ENCODE results near the gene PLXNA4.
"Not testable (repeated sequence)": the region's sequence is repeated elsewhere in the genome, so short reads cannot be mapped to it uniquely, and the experiment has no call there.

Gene PLXNA4, protein sequence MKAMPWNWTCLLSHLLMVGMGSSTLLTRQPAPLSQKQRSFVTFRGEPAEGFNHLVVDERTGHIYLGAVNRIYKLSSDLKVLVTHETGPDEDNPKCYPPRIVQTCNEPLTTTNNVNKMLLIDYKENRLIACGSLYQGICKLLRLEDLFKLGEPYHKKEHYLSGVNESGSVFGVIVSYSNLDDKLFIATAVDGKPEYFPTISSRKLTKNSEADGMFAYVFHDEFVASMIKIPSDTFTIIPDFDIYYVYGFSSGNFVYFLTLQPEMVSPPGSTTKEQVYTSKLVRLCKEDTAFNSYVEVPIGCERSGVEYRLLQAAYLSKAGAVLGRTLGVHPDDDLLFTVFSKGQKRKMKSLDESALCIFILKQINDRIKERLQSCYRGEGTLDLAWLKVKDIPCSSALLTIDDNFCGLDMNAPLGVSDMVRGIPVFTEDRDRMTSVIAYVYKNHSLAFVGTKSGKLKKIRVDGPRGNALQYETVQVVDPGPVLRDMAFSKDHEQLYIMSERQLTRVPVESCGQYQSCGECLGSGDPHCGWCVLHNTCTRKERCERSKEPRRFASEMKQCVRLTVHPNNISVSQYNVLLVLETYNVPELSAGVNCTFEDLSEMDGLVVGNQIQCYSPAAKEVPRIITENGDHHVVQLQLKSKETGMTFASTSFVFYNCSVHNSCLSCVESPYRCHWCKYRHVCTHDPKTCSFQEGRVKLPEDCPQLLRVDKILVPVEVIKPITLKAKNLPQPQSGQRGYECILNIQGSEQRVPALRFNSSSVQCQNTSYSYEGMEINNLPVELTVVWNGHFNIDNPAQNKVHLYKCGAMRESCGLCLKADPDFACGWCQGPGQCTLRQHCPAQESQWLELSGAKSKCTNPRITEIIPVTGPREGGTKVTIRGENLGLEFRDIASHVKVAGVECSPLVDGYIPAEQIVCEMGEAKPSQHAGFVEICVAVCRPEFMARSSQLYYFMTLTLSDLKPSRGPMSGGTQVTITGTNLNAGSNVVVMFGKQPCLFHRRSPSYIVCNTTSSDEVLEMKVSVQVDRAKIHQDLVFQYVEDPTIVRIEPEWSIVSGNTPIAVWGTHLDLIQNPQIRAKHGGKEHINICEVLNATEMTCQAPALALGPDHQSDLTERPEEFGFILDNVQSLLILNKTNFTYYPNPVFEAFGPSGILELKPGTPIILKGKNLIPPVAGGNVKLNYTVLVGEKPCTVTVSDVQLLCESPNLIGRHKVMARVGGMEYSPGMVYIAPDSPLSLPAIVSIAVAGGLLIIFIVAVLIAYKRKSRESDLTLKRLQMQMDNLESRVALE (N-terminal part only)

DNA sequence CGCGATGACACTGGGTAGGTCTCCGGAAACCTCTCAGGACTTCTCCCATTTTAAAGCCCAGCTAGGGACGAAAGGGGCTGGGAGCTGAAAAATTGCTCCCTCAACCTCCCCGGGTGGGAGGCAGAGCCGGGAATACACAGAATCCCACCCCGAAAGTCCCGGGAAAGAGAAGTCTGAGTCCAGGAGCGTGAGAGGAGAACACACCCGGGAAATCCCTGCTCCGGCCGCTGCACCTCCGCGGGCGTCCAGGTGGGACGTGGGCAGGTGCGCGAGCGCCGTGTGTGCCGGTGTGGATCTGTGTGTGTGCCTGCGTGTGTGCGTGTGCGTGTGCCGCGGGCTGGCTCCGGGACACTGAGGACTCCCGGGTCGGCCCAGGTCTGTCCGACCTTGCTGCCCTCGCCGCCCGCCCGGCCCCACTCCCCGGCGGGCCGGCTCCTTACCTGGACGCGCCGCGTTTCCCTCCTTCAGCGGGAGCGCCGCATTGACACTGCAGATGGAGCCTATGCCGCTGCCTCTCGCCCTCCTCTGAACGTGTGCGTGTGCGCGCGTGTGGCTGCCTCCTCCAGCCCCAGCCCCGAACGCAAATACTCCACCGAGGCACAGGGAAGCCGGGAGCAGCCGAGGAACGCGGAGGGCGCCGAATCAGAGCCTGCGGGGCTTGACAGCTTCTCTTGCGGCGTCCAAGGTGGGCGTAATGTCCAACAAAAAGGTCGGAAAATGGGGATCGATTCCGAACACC lies at the start of gene PLXNA4:
TSS of gene PLXNA4 (minus strand) at position 489 of the 739 bp plus-strand sequence. CDS start 67,777 bp downstream, outside the sequence.
- DNase-seq = no peak

DNA sequence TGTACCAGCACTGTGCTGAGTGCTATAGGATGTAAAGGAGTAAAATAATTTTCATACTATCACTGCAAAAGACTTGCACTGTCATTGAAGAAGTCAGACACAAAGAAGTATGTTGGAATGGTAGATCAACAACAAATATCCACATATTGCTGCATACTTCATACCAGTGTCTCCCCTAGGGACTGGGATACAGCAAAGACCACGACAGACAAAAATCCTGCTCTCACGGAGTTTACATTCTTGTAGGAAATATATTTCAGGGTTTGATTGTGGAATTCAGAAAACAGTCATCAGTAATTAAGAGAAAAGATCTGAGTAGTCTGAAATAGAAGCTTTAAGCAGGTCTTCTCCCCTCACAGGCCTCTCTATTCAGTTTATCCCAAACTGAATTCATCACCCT lies 49.4 kb upstream of the PLXNA4 start:
- no peak for DNase-seq

DNA sequence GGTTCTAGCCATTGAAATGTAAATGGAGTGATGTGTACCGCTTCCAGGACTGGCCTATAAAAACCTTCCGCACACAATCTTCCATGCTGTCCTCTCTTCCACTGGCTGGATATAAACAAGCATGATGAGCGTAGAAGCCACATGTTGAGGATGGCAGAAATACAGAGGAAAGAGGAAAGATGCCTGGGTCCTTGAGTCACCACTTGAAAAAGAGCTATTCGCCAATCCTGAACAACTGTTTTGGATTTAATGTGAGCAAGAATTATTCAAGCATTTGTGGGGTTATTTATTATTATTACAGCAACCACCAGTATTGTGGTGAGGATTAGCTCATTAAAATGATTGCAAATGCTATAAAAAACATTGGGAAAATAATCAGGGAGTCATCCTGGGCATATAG lies 45.8 kb upstream of the PLXNA4 start:
- no peak for DNase-seq

DNA sequence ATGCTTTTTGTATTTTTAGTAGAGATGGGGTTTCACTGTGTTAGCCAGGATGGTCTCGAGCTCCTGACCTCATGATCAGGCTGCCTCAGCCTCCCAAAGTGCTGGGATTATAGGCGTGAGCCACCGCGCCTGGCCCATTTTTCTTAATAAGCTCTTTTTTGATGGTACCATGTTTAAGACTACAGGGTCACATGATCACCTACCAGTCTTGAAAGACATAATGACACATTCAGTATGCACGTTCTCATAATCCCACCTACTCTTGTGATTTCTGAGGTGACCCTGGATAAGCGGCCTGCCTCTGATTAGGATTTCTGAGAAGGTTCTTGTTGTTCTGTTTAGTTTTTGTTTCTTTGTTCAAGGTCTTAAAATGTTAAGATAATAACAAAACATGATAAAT lies 43.7 kb upstream of the PLXNA4 start:
- DNase-seq = no peak

DNA sequence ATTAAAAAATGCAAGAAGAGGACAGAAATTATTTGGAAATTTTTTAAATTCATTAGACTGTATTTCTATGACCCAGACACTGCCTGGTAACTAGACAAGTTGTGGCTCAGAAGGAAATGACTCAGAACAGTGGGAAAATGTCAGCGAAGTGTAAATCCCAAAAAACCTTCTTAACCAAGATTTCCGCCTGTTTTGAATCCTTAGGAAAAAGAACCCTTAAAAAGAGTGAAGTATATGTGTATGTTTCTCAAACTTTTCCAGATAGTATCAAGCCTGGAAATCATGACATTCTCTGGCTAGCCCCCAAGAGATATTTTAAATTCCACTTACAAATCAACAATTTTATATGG lies 42.7 kb upstream of the PLXNA4 start:
- DNase-seq = no peak

DNA sequence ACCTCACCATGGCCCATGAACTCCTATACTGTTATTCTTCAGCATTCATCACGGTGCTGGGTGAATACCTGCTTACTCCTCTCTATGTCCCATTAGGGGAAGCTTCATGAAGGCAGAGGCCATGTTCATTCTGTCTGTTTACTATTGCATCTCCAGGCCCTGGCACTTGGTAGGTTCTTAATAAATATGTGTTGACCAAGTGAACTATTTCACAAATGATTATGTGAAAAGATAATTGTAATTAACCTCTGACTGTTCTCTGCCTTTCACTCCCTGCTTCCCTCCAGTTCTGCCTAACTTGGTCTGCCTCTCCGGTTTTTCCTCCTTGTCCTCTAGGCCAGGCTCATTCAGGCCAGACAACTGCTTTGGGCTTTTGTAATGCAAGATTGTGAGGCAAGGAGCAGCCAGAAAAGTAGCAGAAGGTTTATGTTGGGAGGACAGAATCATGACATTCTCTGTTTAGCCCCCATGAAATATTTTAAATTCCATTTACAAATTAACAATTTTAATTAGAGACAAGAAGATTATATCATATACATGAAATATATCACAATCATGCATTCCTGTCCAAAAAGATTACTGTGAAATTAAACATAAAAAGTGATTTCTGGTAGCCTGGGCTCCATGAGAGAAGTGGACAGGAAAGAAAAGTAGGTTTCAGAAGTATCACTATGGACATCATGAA lies 42.1 kb upstream of the PLXNA4 start:
- DNase-seq = no peak

DNA sequence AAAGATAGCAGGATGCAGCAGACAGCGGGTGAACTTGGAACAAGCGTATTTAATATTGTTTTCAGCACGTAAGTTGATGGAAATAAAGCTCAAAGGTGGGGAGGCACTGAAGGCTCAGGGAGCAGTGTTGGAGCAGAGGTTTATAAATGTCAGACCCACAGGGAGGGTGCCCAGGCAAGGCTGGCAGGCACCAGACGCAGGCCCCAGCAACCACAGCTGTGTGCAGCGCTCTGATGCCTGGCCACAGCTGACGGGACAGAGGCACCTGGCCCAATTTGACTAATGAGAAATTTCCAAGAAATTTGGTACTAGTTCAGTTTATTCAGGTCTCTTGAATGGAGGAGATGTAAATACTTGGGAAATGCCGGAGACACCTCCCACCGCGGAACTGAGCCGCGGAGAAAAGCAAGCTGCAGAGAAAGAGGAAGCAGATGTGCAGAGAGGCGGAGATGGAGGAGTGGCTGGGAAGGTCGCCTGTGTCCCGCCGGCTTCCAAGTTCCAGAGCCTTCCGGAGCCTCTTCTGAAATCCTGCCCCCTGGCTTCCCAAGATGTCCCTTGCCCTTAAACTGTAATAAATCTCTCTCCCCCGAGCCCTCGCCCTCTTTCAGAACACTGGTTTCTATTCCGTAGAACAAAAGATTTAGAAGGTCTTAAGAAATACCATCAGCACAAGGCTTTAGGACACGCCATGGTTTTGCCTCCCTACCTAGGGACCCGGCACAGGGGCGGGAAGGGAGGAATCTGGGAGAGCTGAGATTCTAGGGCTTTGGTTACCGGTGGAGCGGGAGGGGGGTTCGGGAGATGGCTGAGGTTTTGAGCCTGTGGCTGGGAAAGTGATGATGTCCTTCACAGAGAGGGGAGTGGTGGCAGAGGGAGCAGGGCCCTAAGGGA lies 38.4 kb upstream of the PLXNA4 start:
- DNase-seq = peak; percentile 84

DNA sequence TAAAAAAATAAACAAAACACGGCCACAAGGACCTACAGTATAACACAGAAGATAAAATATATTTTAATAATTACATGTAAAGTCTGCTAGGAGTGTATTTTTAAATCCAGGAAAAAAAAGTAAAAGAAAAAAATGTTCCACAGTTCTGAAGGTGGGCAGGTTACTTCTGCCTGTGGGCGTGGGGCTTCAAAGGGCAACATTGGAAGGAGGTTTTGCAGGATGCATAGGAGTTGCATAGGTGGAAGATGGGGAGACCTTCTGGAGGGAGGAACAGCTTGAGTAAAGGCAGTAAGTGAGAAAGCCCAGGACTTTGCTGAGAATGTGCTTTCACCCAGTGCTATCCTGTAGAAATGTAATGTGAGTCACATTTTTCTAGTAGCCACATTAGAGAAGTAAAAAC lies 37.5 kb upstream of the PLXNA4 start:
- no peak for DNase-seq

DNA sequence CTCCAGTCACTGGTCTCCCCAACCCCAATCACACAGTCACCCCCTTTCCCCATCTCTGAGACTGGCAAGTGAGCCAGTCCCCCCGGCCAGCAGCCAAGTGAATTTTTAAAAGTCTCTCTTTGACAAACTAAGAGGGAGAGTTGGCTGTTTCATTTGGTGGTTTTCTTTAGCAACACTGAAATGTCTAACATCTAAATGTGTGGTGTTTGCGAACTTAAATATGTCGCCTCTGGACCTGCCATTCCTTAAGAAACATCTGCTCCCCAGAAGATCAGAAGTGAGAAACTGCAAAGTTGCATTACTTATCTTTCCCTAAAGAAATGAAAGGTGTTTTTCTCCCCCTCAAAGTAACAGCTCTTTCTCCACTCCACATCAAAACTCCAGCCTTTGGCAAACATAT lies 34.7 kb upstream of the PLXNA4 start:
- no peak for DNase-seq

DNA sequence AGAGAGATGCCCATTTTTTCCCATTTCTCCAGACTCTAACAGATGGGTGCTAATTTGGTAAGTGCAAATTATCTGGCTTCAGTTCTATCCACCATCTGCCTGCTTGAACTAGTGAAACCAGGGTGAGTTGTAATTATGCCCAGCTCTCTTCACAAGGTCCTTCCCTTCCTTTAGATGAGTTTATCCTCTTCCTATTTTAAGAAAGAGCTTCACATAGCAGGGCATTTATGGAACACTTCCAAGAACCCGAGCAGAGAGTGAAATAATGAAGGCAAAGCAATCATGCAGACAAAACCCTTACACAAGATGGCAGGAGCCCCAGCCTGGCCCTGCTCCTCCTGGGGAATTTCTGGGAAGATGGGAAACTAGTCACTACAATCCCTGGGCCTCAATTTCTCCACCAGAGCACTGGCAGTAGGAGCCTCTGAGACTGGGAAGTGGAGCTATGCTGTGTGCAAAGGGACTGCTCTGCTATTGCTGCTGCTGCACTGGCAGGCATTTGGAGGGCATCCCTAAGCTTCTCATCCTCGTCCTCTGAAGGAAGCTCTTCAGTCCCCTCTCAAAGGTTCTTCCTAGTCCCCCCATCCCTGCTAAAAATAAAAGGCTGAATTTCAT lies 33.7 kb upstream of the PLXNA4 start:
- no peak for DNase-seq

DNA sequence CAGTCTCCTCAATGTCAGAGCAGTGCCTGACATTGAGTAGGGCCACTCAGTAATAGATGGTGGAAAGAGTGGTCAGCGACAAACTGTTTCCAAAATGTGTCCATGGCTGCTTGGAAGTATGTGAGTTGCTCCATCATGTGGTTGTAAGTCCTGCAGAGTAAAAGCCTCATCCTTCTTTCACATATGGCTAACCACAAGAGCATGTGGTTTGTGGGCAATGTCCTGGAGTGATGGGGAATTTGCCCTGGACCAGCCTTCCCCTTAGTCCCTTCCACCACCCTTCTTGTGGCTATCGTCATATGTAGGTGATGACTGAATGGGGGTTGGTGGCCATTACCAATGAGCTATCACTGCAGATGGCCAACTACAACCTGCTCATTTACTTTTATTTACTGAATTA lies 33.0 kb upstream of the PLXNA4 start:
- no peak for DNase-seq

DNA sequence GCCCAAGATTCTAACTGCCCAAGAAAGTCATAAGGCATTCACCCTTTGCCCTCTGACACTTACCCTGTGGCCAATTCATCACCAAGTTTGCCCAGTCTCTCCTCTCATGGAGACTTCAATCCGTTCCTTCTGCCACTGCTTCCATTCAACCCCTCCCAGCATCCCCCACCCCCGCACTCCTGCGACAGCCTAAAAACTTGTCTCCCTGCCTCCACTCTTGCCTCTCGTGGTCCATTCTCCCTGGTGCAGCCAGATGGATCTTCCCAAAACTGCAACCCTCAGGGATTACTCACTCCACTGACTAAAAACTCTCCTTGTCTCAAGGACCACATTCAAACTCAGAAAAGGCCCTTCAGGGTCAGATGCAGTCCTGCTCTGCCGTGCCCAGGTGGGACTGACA lies 32.3 kb upstream of the PLXNA4 start:
- DNase-seq = no peak

DNA sequence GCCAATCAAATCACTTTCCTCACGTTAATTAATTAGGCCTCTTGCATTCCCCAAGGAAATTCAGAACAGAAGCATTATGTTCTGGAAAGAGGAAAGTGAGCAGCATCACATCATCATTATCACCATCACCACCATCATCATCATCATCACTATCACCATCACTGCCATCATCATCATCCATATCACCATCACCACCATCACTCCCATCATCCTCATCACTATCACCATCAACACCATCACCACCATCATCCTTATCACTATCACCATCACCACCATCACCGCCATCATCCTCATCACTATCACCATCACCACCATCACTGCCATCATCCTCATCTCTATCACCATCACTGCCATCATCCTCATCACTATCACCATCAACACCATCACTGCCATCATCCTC lies 31.4 kb upstream of the PLXNA4 start:
- DNase-seq = no peak

DNA sequence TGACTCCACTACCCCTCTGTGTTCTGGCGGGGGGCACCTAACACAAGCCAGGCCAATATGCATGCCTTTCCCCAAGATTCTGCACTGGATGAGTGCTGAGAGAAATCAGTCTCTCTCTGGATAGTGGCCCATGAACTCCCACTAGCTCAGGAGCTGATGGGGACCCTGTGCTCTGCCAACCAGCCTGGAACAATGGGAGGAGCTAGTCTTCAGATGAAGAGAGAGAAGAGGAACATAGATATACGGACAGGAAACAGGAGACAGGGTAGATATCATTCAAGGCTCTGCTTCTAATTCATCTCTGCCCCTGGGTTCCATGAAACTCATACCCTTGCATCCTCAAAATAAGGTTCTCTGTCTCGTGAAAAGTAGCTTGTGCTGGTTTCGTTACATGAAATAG lies 27.9 kb upstream of the PLXNA4 start:
- DNase-seq = no peak

DNA sequence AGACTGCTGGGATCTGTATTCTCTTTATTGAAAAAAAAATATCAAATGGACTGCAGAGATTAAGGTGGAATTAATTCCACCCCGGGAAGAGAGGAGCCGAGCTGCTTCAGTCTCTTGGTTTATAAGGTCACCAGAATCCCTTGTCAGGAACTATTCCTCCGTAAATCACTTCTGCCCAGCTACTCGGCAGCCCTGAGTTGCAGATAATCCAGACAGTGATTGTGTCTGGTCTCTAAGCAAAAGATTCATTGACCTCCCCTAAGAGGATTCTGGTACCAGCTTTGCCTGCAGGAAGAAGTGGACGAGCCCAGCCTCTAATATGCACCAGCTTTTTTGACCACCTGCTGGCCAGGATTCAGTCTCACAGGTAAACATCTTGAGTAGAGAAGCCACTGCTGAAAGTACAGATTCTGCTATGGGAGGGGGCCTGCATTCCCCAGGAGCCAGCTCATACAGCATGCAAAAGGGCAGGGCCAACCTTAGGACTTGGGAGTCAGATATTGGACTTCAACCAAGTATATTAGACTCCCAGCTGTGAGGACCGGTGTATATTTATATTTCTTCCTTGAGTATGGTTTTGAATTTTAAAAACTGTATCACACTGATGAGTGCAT lies 27.1 kb upstream of the PLXNA4 start:
- DNase-seq = no peak

DNA sequence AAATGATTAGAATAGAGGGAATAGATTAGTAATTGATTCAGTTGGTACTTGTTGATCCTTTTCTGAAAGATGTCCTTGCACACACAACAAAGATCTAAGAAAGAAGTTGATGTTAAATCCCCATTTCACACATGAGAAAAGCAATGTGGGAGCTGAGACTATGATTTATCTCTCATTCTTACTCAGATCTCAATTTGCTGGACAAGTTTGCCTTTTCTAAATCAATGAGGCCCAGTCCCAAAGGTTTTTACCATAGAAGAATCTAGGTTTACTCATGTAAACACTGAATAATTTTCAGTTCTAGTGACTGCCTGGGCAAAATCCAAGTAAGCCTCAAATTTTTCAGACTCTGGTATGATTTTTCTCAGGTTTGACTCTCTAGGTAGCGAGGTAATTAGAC lies 25.5 kb upstream of the PLXNA4 start:
- DNase-seq = no peak

DNA sequence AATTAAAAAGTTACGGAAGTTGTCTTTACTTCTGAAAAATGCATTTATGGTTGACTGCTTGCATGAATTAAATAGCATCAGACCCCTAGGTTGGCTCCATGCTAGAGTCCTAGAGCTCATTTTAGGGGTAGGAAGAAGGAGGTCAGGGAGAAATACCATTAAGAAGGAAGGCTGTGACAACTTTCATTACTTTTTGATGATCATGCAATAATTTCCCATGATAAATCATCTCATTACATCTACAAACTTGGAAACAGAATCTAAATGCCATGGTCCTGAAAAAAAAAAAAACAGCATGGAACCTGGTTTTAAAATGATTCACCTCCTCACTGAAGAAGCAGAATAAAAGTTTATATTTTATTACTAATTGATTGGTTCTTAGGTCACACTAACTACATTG lies 20.3 kb upstream of the PLXNA4 start:
- no peak for DNase-seq

DNA sequence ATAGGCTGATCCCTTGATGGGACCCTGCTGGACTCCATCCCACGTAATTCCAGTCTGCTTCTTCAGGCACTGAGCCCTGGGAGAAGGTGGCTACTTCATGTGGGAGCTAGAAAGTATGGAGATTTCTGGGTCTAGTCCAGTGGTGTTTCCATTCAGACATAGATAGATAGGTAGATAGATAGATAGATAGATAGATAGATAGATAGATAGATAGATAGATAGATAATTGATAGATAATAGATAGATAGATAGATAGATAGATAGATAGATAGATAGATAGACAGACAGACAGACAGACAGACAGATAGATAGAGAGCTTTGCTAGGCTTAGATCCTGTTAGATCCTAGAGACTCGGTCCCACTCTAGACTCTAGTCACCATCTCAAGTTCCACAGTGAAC lies 18.5 kb upstream of the PLXNA4 start:
- not testable (repeated sequence) for DNase-seq

DNA sequence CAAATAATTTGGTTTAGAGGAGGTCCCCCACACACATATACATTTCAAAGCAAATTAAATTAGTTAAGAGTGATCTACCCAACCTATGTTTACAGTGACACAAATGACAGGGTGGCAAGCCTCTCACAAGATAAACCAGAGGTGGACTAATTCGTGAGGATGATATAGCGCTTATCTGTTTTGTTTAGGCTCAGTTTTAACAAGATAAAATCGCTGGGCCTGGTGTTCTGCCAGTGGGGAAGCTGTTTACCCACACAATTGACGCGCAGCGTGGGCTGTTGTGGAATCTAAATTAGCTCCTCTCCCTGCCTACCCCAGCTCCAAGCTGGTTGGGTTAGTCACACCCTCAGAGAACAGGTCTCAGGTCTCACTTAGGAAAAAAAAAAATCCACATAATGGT lies 16.7 kb upstream of the PLXNA4 start:
- no peak for DNase-seq
